NCI-H510A (cell line): Measurements from ENCODE around the gene FOXO3.

Experiments used
- DNase-seq: peaks from one replicate; lab custom pipeline; 2025; lab: John Stamatoyannopoulos, UW

FOXO3 gene

GRCh38 chr6:108684771-108685329 lies 124.1 kb downstream of the FOXO3 start:
- DNase-seq = no peak

- no peak for DNase-seq
Measured at GRCh38 chr6:108685970-108686369, 125.3 kb downstream of the FOXO3 start.

GRCh38 chr6:108686896-108687295 lies 126.2 kb downstream of the FOXO3 start:
- no peak for DNase-seq

DNA sequence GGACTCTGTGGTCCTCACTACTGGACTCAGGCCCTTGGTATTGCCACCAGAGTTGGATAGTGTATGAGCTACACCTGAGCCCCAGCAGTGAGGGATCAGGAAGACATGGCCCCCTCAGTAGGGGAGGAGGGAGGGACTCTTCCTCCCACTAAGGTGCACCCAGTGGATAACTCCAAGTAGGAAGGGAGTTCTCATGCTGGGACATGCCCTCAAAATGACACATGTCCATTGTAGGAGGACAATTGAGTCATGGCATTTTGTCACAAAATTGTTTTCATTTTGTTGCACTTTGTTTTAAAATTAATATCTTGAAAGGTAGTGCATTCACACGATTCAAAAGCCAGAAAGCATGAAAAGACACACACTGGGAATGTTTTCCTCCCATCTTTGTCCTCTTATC lies 127.2 kb downstream of the FOXO3 start:
- no peak for DNase-seq

DNA sequence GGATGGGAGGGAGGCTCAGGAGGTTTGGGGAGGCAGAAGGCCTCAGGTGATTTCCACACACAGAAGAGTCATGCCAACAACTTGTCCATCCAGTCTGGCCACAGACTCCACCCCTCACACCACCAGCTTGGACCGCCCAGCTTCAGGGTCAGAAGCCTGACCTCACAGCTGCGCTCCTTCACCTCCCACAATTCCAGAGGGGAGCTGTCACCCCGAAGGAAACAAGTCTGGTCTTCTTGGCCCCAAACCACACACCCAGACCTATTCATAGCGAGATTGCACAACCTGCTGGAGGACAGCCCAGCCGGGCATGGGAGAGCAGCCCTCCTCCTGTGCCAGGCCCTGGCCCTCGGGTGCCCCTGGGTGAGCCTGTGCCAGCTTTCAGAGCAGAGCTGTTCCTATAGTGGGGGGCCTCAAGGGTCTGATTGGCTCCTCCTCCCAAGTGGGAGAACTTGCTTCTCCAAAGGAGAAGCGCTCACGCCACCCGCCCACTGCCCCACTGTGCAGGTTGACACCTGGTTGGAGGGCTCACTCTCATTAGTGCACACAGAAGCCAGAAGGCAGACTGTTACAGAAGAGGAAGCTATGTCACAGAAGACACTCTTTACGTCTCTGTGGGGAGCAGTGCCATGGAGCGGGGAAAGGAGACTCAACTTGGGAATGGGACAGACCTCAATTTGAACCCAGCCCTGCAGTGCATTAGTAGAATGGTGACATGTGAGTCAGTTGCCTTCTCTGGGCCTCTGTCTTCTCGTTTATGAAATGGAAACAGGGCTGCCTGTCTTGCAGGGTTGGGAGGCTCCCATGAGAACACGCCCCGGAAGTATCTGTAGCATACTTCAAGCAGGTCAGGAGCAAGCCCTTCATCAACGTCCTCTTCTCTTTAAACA lies 128.8 kb downstream of the FOXO3 start:
- no peak for DNase-seq

GRCh38 chr6:108690326-108691049 lies 129.8 kb downstream of the FOXO3 start:
- DNase-seq = no peak

DNA sequence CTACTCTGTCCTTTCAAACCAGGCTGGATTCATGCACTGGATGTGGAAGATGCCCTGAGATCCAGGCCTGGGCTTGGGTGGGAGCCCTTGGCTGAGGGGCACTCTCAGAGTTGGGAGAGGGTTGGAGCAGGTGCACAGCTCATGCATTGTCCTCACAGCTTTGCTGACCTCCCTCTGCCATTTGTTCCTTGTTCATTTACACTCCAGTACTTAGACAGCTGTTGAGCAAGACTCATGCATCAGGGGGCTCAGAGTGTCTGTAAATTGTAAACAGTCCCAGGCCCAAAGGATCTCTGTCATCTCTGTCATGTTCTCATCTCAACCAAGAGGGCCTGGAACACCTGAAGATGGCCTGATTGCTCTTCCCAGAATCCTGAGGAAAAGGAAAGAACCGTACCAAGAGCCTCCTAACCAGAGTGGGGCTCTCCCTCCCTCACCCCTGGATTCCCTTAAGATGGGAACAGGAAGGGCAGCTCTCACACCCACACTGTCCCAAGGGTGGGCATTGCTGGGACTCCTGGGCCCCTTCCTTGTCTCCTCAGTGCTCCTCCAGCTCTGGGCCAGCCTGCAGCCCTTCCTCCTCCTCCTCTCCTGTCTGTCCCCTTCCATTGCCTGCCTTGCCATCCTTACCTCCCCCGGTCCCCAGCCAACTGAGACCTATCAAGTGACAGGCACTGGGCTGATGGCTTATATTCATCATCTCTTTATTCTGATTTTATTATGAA lies 132.9 kb downstream of the FOXO3 start:
- DNase-seq = no peak

DNA sequence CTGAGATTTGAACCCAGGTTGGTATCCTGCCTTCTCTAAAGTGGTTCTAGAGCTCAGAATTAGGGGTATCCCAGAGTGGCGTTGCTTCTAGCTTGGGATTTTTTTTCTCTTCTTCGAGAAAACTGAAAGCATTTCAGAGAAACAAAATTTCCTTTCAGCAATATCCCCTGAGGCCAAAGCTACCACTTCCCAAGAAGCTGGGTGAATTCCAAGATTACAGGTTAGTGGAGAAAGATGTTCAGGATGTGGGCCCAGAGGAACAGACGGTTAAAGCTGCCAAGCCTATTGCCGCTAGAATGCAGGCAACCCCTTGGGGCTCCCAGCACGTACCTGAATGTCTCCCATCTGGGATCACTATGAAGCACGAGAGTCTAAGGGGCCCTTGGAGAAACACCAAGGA lies 134.1 kb downstream of the FOXO3 start:
- no peak for DNase-seq

DNA sequence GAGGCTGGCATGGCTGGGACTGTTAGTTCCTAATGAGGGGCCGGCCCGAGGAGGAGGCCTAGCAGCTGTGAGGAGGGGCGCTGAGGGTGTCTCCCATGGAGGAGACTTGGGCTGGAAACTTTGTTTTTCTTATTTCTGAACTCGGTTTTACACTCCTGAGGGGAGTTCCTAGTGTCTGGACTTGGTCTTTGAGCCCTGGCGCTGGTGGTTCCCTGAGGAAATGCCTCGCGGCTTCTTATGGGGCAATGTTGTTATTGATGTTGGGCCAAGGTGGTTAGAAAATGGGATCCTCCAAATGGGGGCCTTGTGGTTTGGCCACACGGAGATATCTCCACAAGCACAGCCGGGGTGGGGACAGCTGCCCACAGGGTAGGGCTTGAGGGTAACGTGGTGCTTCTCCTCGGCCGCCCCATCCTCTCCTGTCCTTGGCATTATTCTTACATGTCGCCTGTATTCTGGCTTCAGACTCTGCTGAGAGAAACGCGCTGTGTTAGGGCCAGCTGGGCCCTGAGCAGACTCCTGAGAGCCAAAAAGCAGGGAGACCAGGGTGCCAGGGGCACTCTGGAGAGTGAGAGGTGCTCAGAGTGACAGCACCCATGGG lies 136.9 kb downstream of the FOXO3 start:
- no peak for DNase-seq

- DNase-seq = no peak
Measured at GRCh38 chr6:108698593-108699289, 138.0 kb downstream of the FOXO3 start.

- no peak for DNase-seq
Measured at GRCh38 chr6:108699290-108700041, 138.7 kb downstream of the FOXO3 start.

- no peak for DNase-seq
Measured at GRCh38 chr6:108702106-108702851, 141.6 kb downstream of the FOXO3 start.

DNA sequence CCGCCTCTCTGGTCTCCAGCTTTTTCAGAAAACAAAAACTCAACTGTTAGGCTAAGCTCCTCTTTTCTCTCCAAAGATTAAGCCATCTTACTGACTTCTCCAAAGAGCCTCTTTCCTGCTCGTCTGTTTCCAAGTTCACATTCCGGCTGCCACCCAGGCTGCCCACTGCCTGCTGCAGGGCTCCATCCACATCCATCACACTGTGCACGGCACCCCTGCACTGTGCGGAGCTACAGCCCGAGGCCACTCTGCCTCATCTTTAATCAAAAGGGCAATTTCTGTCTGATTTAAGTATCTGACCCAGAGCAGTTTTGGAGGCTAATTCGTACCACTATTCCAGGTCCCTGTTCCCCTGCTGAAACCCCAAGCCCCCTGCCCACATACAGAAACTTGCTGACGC lies 145.9 kb downstream of the FOXO3 start:
- no peak for DNase-seq

DNA sequence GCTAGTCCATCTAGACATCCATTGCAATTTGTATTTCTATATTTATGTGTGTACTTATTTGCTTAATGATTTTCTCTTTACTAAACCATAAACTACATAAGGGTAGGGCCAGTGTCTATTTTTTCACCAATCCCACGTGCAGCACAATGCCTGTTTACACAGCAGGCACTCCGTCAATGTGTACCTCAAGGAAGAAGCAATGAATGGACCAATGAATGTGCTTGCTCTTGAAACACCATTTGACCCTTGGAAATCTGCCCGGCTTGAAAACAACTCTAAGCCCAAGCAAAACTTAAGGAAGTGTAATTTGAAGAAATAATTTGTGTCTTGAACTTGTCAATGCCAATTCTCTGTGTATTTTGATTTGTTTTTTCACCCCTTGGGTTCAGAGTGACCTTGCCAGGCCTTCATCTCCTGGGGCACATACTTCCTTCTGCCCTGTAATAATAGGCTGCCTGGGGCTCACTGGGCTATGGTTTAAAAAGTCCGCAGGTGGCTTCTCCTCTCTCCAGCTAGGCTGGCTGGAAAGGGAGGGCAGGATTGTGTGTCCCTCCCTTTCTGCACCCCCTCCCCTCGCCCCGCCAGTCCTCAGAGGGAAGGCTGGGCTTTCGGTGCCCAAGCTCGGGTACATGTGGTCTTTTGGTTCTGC lies 146.7 kb downstream of the FOXO3 start:
- DNase-seq = no peak

DNA sequence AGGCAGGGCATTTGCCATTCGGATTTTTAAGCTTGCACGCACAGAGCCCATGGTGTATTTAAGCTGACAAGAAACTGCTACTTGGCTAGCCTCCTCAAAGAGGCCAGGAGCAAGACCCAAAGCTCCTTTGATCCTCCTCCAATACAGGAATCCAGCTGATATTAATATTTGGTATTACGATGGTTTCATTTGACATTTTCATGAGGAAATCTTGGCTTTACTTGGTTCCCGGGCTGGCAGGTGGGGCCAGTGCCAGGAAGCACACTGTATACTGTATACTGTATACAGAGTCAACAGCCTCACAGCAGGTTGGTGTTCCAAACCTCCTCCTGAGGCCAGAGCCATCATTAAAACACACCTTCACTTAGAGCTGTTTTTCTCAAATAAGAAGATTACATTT lies 149.3 kb downstream of the FOXO3 start:
- no peak for DNase-seq

DNA sequence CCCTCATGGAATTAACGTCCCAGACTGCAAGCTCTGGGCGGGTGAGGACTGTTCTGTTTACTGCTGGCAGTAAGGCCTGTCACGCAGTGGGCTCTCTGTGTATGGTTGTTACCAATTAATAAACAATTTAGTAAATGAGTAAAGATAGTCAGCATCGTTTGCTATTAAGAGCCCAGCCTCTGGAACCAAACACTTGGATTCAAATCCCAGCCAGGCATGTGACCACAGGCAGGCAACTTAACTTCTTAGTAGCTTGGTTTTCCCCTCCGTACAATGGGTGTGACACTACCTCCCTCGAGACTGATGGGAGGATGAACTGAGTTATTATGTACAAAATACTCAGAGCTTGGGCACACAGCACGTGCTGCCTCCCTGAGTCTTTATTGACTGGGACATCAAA lies 149.8 kb downstream of the FOXO3 start:
- DNase-seq = no peak

DNA sequence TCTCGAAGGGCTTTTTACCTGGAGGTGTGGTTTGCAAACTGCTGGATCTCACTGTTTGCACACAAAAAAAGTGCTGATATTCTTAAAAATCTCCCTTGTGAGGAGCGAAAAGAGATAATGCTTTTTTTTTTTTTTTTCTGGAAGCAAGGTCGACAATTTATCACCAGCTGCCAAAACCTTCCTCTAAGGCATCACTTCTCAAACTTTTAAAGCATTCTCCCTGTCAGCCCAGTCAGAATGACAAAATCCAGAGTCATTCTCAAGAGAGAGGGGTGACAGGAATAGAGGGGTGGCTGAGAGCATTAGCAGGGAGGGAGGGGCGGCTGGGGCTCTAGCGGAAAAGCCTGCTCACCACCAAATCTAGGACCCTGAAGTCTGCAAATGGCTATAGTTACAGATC lies 150.4 kb downstream of the FOXO3 start:
- DNase-seq = no peak

DNA sequence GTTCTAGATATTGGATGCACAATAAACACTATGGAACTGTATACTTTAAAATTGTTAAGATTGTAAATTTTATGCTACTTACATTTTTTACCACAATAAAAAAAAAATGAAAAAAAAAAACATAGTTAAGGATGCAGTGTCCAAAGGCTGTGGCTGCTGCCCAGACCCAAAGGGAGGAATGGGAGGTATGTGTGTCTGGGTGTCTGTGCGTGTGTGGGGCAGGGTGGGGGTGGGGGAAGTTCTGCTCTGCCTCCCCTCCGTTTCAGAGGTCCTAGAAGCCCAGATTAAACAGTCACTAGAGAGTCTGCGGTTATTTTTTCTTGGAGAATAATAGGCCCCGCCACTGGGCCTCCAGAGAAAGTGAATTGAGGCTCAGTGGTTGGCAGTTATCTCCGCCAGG lies 151.1 kb downstream of the FOXO3 start:
- DNase-seq = no peak

GRCh38 chr6:108712946-108713345 lies 152.2 kb downstream of the FOXO3 start:
- no peak for DNase-seq
